HG02763 (cell line): ENCODE measurements around the gene SLC8B1.

Experiments used
- ATAC-seq: cut with Tn5 transposase; IDR thresholded peaks from one replicate; pipeline ENCODE4 v1.9.1; 2021; ENCODE audit warnings: mild to moderate bottlenecking, moderate library complexity; ENCODE audit not compliant: unreplicated experiment

SLC8B1 gene

GRCh38 chr12:113248842-113249435 is 86.0 kb downstream of the SLC8B1 start:
- no peak for ATAC-seq
